Activated CD4-positive, alpha-beta T cell treated with anti-CD3 and anti-CD28 coated beads for 4 hours (primary cell): ENCODE measurements around the gene P4HA2.
"Not testable (repeated sequence)": the region's sequence is repeated elsewhere in the genome, so short reads cannot be mapped to it uniquely, and the experiment has no call there.

ENCODE experiments used
- DNase-seq, 2 donors: peaks; one replicate each; pipeline ENCODE4 v3.0.0-alpha.2; 2020

The P4HA2 gene

DNA sequence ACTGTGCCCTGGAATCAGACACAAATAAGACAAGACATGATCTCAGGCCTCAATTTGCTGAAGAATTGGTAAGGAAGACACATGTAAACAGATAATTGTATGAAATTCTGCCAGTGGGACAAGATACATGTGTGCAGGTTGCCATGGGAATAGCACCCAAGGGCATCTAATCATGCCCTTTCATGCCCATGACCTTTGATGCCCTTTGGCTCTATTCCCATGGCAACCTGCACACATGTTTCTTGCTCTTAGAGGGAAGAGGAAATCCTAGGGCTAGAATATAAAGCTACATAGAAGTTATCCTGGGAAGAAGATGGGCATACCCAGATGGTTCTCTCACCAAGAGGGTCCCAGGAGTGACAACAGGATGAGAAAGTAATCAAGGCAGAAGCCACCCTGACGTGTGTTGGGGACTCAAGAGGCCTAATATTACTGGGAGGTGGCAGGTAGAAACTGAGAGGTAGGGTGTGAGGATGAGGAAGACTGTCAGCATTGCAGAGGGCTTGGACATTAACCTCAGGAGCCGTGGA lies 34.4 kb downstream of the P4HA2 start:
- DNase-seq: no peak

DNA sequence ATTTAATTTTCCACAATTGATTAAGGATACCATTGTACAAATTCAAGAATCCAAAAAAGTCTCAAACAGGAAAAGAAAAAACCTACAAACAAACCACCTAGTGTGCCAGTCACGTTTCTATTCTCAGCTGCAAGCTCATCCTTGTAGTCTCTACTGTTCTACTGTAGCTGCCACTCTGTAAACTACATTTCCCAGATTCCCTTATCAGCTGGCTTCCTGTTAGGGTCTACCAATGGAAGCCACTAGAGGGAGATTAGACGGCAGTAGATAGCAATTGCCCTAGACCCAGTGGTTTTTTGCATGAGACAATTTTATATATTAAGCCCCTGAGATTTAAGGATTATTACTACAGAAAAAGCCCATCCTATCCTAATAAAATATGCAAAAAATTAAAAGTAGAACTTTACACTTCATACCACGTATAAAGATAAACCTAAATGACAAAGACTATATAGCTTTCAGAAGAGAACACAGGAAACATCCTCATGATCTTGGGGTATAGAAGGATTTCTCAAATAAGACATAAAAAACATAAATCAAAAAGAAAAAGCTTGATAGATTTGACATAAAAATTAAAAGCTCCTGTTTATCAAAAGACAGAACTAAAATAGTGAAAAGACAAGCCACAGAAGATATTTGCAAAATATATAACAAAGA lies 37.4 kb downstream of the P4HA2 start:
- peak in 1 of 2 donors; percentile 17 for DNase-seq

DNA sequence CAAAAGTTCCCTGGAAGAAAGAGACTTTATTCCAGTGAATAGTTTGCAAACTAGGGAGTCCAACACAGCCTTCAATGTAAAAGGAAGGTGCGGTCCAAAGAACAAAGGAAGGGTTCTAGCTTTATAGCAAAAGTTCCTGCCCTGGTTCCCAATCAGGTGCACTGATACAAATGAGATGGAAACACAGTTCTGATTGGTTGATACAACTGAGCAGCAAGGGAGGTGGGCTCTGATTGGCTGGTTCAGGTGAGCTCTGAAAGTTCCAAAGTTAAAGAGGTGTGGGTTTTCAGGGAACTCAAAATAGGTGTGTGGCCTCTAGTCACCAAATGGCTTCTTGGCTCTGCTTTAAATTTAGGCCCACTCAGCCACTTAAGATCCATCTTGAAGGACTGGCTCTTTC lies 43.1 kb downstream of the P4HA2 start:
- DNase-seq: no peak

DNA sequence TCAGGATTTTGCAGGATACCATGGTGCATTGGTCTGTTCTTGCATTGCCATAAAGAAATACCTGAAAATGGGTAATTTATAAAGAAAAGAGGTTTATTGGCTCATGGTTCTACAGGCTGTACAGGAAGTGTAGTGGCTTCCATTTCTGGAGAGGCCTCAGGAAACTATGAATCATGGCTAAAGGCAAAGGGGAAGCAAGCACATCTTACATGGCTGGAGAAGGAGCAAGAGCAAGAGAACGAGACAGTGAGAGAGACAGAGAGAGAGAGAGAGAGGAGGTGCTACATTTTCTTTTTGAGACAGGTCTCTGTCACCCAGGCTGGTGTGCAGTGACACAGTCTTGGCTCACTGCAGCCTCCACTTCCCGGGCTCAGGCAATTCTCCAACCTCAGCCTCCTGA lies 43.9 kb downstream of the P4HA2 start:
- DNase-seq: no peak

DNA sequence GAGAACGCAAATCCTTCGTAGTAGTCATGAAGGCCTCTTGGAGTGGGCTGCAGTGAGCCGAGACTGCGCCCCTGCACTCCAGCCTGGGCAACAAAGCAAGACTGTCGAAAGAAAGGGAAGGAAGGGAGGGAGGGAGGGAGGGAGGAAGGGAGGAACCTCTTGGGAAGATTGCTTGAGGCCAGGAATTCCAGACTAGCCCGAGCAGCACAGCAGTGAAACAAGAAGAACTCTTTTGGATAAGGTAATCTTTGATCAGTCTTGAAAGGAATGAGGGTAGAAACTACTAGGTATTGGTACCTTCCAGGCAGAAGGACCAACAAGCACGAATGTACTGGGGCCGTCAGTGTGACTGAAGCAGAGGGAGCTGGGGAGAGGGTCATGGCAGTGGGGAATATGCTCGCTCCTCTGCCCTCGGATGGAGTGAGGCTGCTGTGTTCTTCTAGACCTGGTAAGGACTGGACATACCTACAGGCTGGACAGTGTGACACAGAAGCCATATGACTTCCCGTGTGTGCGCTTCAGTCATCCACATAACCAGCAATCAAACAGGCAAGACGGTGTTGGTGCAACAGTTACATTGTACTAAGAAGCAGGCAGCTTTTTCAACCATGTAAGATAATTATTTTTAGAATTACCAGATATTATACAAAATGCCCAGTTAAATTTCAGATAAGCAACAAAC lies 45.2 kb downstream of the P4HA2 start:
- no peak for DNase-seq

DNA sequence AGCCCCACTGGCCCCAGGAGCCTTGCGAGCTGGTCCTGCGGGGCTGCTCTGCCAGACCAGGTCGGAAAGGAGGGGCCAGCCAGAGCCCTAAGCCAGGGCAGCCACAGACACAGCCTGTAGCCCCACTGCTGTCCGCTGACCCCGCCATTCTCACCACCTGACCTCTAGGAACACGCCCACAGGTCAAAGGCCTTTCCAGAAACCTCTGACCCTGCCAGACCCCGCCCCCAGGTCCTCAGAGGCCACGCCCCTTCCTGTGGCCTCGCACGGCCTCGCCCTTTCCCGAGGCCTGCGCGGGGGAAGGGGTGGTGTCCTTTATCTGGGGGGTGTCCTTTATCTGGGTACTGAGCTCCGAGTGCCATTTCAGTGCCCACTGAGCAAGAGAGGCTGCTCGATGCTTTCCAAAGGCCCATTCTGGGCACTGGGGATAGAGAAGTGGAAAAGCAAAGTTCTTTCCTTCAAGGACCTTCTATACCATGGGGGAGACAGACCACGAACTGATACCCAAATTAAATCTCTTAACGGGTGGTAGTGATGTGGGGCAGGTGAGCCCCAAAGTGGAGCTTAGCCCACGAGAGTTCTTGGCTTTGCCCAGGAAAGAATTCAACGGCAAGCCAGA lies 46.5 kb downstream of the P4HA2 start:
- DNase-seq: no peak

DNA sequence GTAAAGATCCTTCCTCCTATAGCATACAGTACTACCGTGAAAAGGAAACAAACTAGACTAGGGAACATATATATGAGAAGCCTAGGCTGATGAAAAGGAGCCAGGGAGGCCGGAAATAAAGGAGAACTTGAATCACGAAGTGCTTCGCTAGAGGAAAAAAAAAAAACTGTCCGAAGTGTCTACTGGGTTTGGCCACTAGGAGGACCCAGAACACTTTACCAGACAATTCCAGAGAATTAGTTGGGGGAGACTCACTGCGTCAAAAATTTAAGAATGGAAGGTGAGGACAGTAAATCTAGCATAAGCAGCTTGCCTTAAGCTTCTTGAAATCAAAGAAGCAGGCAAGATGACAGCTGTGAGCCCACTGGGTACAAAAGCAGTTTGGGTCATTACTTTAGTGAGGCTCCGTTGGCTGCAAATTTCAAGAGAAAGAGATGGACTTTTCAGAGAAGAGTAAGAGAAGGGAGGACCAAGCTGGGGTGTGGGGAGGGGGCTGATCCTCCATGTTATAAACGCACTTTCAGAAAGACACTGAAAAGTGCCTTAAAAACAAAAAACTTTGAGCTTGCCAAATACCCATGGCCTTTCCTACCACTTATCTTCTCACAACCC lies 47.4 kb downstream of the P4HA2 start:
- no peak for DNase-seq

DNA sequence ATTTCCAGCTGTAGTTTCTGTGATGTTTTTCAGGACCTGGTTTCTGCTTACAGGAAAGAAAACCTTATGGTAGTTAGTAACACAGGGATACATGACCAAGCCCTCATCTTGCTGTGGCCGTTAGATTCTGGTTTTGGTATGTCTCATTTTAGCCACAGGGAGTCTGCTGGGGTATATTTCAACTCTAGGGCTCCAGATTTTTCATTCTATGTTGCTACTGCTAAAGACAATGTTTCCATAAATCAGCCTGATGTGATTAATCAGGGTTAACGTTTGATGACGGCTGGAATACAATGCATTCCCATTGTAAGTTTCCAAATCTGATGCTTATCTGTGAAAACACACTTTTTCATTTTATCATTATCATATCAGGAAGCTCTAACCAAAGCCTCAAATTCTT lies 48.2 kb downstream of the P4HA2 start:
- DNase-seq: no peak

DNA sequence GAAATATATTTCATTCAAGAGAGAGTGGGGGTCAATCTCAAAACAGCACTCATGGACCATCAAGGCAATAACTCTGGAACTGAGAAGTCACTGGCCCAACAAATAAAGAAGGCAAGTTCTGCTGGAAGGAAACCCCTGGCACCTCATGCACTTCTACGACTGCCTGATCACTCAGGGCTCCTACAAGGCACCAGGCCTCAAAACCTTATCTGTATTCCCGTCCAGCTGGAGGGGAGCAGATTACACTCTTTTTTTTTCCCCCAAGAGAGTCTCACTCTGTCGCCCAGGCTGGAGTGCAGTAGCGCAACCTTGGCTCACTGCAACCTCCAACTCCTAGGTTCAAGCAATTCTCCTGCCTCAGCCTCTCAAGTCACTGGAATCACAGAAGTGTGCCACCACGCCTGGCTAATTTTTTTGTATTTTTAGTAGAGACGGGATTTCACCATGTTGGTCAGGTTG lies 49.9 kb downstream of the P4HA2 start:
- no peak for DNase-seq

DNA sequence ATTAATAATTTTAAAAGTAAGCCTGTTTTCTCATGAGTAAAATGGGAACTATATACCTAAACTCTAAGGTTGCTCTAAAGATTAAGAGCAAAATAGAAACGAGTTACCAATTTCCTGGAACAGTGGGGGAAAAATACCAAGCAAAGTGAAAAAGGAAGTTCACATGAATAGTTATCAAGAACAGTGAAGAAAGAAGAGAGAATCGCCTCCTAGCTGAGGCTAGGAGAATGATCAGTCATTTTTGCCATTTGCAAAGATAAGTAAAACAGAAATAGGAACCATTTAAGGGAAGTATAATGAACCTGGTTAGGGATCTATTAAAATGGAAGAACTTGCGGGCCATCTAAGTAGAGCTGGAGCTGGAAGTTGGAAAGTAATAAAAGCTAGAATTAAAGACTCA lies 50.7 kb downstream of the P4HA2 start:
- no peak for DNase-seq

DNA sequence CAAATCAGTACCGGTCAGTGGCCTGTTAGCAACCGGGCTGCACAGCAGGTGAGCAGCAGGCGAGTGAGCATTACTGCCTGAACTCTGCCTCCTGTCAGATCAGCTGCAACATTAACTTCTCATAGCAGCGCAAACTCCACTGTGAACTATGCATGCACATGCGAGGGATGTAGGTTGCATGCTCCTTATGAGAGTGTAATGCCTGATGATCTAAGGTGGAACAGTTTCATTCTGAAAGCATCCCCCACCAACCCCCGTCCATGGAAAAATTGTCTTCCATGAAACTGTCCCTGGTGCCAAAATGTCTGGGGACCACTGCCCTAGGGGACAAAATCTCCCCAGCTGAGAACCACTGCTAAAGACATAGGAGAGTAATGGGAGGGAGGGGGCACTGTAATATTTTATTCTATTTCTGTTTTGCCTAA lies 51.1 kb downstream of the P4HA2 start:
- DNase-seq: no peak

DNA sequence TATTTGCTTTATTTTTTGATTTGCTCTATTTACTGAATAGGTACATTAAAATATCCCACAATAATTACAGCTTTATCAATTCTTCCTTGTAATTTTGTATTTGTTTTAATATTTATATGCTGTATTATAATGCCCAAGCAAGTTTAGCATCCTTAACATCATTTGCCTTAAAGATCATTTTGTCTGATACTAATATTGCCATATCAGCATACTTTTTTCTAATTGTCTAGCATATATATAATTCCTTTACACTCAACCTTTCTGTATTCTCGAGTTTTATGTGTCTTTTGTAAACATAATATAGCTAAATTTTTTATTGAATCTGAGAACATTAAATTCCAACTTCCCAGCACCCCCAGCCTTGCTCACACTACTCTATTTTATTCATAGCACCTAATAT lies 64.7 kb downstream of the P4HA2 start:
- no peak for DNase-seq

DNA sequence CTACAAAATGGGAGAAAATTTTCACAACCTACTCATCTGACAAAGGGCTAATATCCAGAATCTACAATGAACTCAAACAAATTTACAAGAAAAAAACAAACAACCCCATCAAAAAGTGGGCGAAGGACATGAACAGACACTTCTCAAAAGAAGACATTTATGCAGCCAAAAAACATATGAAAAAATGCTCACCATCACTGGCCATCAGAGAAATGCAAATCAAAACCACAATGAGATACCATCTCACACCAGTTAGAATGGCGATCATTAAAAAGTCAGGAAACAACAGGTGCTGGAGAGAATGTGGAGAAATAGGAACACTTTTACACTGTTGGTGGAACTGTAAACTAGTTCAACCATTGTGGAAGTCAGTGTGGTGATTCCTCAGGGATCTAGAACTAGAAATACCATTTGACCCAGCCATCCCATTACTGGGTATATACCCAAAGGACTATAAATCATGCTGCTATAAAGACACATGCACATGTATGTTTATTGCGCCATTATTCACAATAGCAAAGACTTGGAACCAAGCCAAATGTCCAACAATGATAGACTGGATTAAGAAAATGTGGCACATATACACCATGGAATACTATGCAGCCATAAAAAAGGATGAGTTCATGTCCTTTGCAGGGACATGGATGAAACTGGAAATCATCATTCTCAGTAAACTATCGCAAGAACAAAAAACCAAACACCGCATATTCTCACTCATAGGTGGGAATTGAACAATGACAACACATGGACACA lies 65.9 kb downstream of the P4HA2 start:
- DNase-seq: not testable (repeated sequence)

DNA sequence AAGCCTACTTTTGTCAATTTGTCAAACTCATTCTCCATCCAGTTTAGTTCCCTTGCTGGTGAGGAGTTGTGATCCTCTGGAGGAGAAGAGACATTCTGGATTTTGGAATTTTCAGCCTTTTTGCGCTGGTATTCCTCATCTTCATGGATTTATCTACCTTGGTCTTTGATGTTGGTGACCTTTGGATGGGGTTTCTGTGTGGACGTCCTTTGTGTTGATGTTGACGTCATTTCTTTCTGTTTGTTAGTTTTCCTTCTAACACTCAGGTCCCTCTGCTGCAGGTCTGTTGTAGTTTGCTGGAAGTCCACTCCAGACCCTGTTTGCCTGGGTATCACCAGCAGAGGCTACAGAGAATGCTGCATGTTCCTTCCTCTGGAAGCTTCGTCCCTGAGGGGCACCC lies 71.2 kb downstream of the P4HA2 start:
- no peak for DNase-seq

DNA sequence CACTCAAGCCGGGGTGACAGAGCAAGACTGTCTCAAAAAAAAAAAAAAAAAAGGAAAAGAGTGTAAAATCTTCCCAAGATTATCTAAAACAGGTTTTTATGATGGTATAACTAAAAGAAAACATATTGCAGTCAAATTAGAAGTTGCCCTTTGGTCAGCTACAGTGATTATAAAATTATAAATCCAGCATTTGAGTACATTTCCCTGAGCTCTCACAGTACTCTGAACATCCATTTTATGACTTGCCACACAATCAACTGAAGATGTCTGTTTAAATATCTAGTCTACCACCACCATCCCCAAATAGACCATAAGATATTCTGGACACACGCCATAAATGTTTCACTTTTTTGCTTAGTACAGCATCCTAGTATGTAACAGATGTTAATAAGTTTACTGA lies 77.1 kb downstream of the P4HA2 start:
- no peak for DNase-seq

DNA sequence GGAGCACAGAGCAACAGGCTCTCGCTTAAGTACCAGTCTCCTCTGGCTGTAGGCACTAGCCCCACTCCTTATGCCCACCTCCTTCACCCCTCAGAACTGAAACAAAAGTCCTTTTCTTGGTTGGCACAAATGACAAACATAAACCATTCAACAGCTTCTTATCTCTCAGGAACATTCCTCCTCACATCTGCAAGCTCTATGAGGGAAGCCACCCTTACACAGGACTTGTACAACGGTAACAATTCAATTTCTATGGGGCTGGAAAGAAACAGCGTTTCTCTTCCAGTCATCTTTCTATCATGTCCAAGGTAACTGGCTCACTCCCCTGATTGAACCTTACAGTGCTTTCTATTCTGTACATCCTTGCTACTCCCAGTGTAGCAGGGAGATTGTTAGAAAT lies 80.0 kb downstream of the P4HA2 start:
- no peak for DNase-seq

DNA sequence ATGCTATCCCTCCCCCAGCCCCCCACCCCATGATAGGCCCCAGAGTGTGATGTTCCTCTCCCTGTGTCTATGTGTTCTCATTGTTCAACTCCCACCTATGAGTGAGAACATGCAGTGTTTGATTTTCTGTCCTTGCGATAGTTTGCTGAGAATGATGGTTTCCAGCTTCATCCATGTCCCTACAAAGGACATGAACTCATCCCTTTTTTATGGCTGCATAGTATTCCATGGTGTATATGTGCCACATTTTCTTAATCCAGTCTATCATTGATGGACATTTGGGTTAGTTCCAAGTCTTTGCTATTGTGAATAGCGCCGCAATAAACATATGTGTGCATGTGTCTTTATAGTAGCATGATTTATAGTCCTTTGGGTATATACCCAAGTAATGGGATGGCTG lies 82.3 kb downstream of the P4HA2 start:
- DNase-seq: not testable (repeated sequence)

DNA sequence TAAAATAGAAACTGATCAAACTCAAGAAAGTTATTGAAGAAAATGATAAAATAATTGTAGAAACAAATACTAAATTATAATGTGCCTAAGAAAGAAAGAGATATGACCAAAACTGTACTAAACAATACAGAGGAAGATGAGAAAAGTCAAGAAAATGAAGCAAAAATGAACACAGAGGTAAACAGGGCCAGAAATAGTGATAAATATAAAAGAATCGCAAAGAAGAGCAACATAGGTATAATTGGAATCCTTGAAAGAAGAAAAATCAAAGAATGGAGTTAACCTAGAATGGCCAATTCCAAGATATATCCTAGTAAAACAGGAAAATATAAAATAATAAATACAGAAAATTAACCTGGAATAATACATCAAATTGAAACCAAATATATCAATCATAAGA lies 84.5 kb downstream of the P4HA2 start:
- DNase-seq: no peak

DNA sequence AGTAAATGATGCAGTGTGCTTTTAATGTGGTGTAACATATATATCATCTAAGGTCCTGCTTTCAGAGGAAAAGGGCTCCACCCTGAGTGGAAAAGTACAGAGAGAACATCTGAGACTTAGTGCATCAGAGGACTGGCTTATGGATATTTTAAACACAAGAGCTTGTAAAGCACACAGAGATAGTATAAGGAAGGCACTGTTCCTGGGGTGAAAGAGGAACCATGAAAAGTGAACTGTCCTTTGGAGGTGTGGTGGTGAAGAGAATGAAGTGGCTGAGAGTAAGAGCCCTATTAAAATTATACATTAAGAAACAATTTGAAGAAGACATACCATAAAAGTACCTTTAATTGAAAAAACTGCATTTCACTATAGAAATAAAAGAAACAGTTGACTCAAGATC lies 85.2 kb downstream of the P4HA2 start:
- no peak for DNase-seq
